ENCODE measurements around the gene OR14K1.
"Not testable (repeated sequence)": the region's sequence is repeated elsewhere in the genome, so short reads cannot be mapped to it uniquely, and the experiment has no call there.

Gene OR14K1

GRCh38 chr1:247738315-247738714, at the start of gene OR14K1:
Gene OR14K1 (plus strand): TSS chr1:247738615. CDS start chr1:247738615, 0 bp downstream.
- DNase-seq (ENCODE audit: low read depth in 2 of 2): no peak

- DNase-seq (ENCODE audit: low read depth in 2 of 2): no peak
Measured at GRCh38 chr1:247701338-247701737, 37.1 kb upstream of the OR14K1 start.

- not testable (repeated sequence) for DNase-seq (ENCODE audit: low read depth in 2 of 2)
Measured at GRCh38 chr1:247710681-247711080, 27.7 kb upstream of the OR14K1 start.

GRCh38 chr1:247713753-247714152, 24.7 kb upstream of the OR14K1 start:
- DNase-seq (ENCODE audit: low read depth in 2 of 2): no peak

GRCh38 chr1:247716546-247716945, 21.9 kb upstream of the OR14K1 start, which contains the start of gene OR6F1:
Gene OR6F1 (minus strand): TSS chr1:247716646. CDS start chr1:247712755, 3,891 bp downstream.
- no peak for DNase-seq (ENCODE audit: low read depth in 2 of 2)

GRCh38 chr1:247721222-247721621, 17.2 kb upstream of the OR14K1 start:
- no peak for DNase-seq (ENCODE audit: low read depth in 2 of 2)

GRCh38 chr1:247740721-247741120, 2.3 kb downstream of the OR14K1 start:
- DNase-seq (ENCODE audit: low read depth in 2 of 2): no peak

GRCh38 chr1:247741756-247742155, 3.3 kb downstream of the OR14K1 start:
- no peak for DNase-seq (ENCODE audit: low read depth in 2 of 2)

- DNase-seq (ENCODE audit: low read depth in 2 of 2): not testable (repeated sequence)
Measured at GRCh38 chr1:247742215-247742760, 3.9 kb downstream of the OR14K1 start.

- DNase-seq (ENCODE audit: low read depth in 2 of 2): no peak
Measured at GRCh38 chr1:247746391-247746935, 8.0 kb downstream of the OR14K1 start.

- no peak for DNase-seq (ENCODE audit: low read depth in 2 of 2)
Measured at GRCh38 chr1:247747616-247748015, 9.2 kb downstream of the OR14K1 start.

GRCh38 chr1:247748041-247748440, 9.6 kb downstream of the OR14K1 start, which contains the start of gene OR14A2:
Gene OR14A2 (minus strand): TSS chr1:247748141.
- no peak for DNase-seq (ENCODE audit: low read depth in 2 of 2)

- DNase-seq (ENCODE audit: low read depth in 2 of 2): no peak
Measured at GRCh38 chr1:247749870-247750269, 11.5 kb downstream of the OR14K1 start.

GRCh38 chr1:247754311-247754710, 15.9 kb downstream of the OR14K1 start:
- DNase-seq (ENCODE audit: low read depth in 2 of 2): not testable (repeated sequence)

GRCh38 chr1:247760456-247760855, 22.0 kb downstream of the OR14K1 start, which contains the start of gene OR1C1:
Gene OR1C1 (minus strand): TSS chr1:247760556. CDS start chr1:247758406, 2,150 bp downstream.
- DNase-seq (ENCODE audit: low read depth in 2 of 2): no peak

GRCh38 chr1:247769603-247770002, 31.2 kb downstream of the OR14K1 start:
- DNase-seq (ENCODE audit: low read depth in 2 of 2): no peak
